GM21619 (cell line): ENCODE data around the gene CDH23.

ENCODE experiments used
- ATAC-seq: cut with Tn5 transposase; IDR thresholded peaks from one replicate; pipeline ENCODE4 v1.9.1; 2021; ENCODE audit not compliant: unreplicated experiment

The CDH23 gene

GRCh38 chr10:71577345-71577744 is 180.6 kb downstream of the CDH23 start:
- ATAC-seq: no peak

GRCh38 chr10:71578069-71578468 is 181.3 kb downstream of the CDH23 start:
- ATAC-seq: no peak

GRCh38 chr10:71579668-71580067 is 182.9 kb downstream of the CDH23 start:
- ATAC-seq: no peak

- ATAC-seq: no peak
Measured at GRCh38 chr10:71580415-71580814, 183.7 kb downstream of the CDH23 start.

- no peak for ATAC-seq
Measured at GRCh38 chr10:71580926-71581325, 184.2 kb downstream of the CDH23 start.

- ATAC-seq: no peak
Measured at GRCh38 chr10:71581376-71581775, 184.7 kb downstream of the CDH23 start.

DNA sequence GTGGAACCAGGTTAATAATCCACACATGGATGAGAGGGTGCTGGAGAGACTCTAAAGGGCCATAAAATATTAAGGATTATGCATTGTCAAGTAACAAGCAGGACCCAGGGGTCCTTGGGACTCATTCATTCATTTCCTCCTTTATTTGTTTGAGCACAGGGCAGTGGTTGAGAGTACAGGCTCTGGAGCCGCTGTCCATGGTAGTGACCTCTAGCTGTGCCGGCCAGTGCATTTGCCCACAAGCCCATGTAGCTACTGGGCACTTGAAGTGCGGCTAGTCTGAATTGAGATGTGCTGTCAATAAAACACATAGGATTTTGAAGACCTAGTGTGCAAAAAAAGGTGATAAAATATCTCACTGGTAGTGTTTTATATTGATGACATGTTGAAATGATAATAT is 185.3 kb downstream of the CDH23 start:
- ATAC-seq: no peak

DNA sequence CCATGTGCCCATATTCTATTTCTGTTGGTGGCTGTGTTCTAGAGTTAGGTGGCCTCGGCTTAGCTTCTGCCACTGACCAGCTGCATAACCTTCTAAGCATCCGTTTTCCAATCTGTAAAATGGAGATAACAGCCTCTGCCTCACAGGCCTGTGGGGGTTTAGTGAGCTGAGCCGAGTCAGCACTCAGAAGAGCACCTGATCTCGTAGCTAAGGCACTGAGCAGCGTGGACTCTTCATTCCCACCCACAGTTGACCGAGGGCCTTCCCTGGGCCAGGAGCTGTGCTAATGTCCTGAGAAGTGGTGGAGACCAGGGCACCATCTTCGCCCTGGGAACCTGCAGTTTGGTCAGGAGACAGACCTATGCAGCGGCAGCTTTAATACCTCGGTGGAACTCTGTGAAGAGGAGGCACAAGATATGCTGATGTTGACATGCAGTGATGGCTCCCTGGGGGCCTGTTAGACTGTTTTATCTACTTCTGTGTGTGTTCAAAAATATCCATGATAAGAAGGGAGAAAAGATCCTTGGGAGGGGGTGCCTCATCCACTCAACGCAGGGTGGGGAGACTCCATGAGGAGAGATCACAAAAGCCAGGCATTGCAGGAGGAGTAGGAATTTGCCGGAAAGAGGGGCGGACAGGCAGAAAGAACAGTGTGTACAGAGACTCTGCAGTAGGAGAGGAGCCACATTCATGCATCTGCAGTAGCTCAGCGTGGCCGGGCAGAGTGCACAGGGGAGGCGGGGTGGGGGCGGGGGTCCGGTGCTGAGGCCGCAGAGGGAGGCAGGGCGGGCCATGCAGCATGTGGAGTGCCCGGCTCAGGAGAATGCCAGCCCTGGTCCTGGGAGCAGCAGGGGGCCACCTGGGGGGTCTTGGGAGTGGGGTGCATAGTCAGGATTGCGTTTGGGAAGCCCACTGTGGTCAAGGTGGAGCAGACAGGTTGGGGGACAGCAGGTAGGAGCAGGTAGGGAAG is 186.1 kb downstream of the CDH23 start:
- ATAC-seq: no peak

GRCh38 chr10:71584461-71584860 is 187.7 kb downstream of the CDH23 start:
- ATAC-seq: no peak

GRCh38 chr10:71584902-71585563 is 188.3 kb downstream of the CDH23 start:
- no peak for ATAC-seq

GRCh38 chr10:71585564-71586290 is 189.0 kb downstream of the CDH23 start:
- ATAC-seq: no peak

- no peak for ATAC-seq
Measured at GRCh38 chr10:71587941-71588573, 191.3 kb downstream of the CDH23 start.

DNA sequence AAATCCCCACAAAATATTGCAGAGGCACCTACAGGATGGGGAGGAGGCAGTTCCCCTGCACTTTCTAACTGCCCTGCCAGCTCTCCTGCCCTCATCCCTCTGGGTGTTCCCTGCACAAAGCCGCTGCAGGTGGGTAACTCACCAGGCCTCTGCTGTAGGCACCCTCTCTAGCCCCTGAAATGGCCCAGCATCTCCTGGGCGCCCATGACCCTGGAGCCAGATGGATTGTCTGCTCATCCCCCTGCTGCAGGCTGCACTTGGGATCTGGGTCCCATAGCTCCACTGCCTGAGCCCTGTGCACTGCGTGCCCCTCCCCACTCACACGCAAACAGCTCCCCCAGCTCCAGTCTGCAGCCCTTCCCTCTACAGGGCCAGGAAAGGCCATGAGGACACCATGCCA is 192.0 kb downstream of the CDH23 start:
- ATAC-seq: no peak

DNA sequence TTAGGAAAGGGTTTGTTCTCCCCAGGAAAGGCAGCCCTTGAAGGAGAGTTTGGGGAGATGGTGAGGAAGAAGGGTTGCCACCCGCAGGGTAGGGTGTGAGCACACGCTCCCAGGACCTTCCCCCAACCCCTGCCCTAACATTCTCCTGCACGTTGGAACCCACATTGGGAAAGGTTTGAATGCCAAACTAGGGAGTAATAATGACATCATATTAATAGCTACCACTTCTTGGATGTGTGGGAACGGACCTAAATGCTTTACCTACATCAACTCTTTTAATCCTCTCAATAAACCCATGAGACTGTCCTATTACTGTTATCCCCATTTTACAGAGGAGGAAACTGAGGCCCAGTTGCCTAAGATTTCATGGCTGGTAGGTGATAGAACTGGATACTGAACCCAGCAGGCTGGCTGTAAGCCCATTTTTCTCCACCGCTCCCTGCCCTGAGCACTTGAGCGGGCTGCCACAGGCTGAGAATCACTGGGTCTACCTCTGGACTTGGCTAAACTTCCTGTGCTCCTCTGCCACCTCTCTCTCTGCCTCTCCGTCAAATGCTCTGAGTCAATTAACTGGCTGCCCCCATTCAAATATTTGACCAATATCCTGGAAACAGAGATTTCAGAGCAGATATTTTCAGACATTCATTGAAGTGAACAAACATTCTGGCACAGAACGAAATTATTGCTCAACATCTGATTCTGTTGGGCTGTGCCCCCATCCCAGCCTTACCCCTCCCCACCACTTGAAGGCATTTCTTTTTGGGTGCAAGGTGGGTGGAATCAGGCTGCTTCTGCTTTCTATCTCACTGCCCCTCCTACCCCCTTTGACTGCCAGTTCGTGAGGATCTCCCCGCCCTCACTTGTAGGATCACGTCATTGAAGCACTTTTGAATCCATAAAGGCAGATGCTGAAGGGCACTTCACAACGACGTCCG is 193.2 kb downstream of the CDH23 start:
- ATAC-seq: no peak

DNA sequence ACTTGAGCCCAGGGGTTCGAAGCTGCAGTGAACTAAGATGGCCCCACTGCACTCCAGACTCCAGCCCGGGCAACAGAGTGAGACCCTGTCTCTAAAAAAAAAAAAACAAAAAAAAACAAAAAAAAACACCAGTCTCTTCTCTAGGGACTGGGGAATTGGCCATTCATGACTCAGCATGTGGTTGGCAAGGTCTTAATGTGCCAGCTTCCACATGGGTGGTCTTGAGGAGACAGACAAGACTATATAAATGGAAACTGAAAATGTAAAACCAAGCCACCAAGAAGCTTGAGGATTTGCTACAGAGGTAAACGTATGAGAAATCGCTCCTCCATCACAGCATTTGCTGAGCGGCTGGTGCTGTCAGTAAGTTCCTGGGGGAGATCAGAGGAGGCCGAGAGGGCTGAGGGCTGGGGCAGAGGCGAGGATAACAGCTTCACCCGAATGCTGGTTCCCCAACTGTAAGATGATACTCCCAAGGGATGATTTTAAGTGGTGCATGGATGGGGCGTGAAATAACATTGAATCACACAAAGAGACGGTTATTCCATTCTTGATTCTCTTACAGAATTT is 194.1 kb downstream of the CDH23 start:
- no peak for ATAC-seq

DNA sequence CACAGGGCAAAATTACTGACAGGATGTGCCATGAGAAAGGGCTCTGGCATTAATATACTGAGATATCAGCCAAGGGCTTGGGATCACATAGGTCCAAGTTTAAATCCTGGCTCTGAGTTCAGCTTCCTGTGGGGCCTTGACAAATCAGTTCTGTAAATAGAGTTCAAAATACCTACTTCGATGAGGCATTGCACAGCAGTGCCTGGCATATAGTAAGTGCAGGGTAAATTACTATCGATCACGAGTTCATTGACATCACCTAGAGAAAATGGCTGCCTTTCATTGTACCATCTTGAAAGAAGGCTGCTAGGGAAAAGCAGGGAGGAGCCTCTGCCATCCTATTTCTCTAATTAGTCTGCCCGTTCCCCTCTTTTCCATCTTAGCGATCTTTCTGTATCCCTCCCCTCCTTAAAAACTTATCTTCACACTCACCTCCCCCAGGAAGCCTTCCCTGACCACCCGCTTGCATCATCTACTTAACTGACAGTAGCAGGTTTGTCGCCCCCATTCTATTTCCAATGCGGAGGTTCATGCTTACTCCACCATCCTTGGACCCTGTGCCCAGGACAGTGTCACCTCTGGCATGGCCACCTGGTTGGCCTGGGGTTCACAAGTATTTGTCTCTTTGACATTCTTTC is 198.3 kb downstream of the CDH23 start:
- ATAC-seq: no peak

DNA sequence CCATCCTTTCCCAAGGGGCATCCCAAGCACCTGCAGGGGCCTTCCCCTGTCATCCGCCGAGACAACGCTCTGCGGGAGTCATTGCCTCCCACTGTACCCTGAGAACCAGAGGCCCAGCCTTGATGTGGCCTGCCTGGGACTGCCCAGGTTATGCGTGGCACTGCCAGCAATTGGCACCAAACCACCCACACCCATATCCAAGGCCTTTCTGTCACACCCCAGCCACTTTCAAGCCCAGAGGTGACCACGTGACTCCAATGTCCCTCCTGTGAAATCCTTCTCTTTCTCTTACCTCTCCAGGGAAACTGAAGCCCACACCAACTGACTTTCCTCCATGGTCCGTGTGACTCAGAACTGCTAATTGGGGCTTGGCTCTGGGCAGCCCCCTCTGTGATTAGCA is 198.9 kb downstream of the CDH23 start:
- ATAC-seq: no peak

- no peak for ATAC-seq
Measured at GRCh38 chr10:71596127-71596526, 199.4 kb downstream of the CDH23 start.

DNA sequence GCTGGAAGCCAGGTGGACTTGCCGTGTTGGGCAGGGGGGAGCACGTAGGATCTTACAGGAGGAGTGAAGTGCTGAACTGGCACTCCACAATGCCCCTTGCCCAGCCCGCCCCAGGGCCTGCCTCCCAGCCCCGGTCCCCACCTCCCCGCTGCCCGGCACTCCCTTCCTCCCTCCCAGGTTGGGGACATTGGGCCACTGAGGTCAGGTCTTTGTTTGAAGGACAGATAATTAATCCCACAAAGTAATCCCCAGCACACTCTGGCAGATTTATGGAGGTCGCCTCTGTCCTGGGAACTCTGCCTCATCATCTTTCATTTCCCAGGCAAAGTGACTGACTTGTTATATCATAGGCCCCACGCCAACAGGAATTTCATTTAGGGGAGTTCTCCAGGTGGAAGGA is 200.0 kb downstream of the CDH23 start:
- no peak for ATAC-seq
